SK-N-DZ (cell line): ENCODE results near the gene NLRP5.
"Not testable (repeated sequence)": the region's sequence is repeated elsewhere in the genome, so short reads cannot be mapped to it uniquely, and the experiment has no call there.

ENCODE experiments used
- DNase-seq: peaks from one replicate; pipeline ENCODE4 v3.0.0-alpha.2; 2015; ENCODE audit warnings: low spot score

NLRP5 gene

GRCh38 chr19:56076498-56076897, 89.9 kb downstream of the NLRP5 start:
- peak; percentile 39 for DNase-seq

GRCh38 chr19:56079609-56080008, 93.0 kb downstream of the NLRP5 start:
- no peak for DNase-seq

GRCh38 chr19:56080669-56081401, 94.3 kb downstream of the NLRP5 start:
- DNase-seq: peak; percentile 38

- no peak for DNase-seq
Observed at GRCh38 chr19:56083668-56084067, 97.1 kb downstream of the NLRP5 start.

- no peak for DNase-seq
Observed at GRCh38 chr19:56084835-56085536, 98.4 kb downstream of the NLRP5 start.

GRCh38 chr19:56085571-56086275, 99.1 kb downstream of the NLRP5 start:
- DNase-seq: no peak

- DNase-seq: no peak
Observed at GRCh38 chr19:56086671-56087430, 100.3 kb downstream of the NLRP5 start.

- DNase-seq: no peak
Observed at GRCh38 chr19:56087647-56088496, 101.3 kb downstream of the NLRP5 start.

GRCh38 chr19:56088497-56089215, 102.1 kb downstream of the NLRP5 start:
- no peak for DNase-seq

GRCh38 chr19:56089344-56089743, 102.8 kb downstream of the NLRP5 start:
- no peak for DNase-seq

GRCh38 chr19:56091066-56091490, 104.5 kb downstream of the NLRP5 start:
- DNase-seq: no peak

- DNase-seq: no peak
Observed at GRCh38 chr19:56091751-56092546, 105.4 kb downstream of the NLRP5 start.

GRCh38 chr19:56092685-56093631, 106.4 kb downstream of the NLRP5 start:
- no peak for DNase-seq

- no peak for DNase-seq
Observed at GRCh38 chr19:56094449-56094848, 107.9 kb downstream of the NLRP5 start.

GRCh38 chr19:56096665-56097064, 110.1 kb downstream of the NLRP5 start:
- DNase-seq: no peak

GRCh38 chr19:56097306-56097705, 110.7 kb downstream of the NLRP5 start:
- DNase-seq: no peak

GRCh38 chr19:56097776-56098175, 111.2 kb downstream of the NLRP5 start:
- no peak for DNase-seq

- DNase-seq: not testable (repeated sequence)
Observed at GRCh38 chr19:56098237-56098636, 111.7 kb downstream of the NLRP5 start.
